ENCODE results near the gene TMEM108. TPM values are rescaled to one million over a fixed set of nuclear protein-coding genes. Genes with fewer than 3 reads are reported as not detected.

Gene TMEM108
- total and polyA plus RNA-seq, 9 donors = under 0.01 to 4.2 (median 0.46) TPM; not detected in 2

GRCh38 chr3:133211449-133211848, 173.3 kb downstream of the TMEM108 start:
- Histone ChIP-seq H3K4me1 (ENCODE audit: insufficient read depth) (no peaks in the 10 kb centered on the region), H3K4me3 (no peak overlapping the region), H3K27ac (no peak overlapping the region), H3K36me3 (no peaks in the 10 kb centered on the region), H3K9me3 (no peaks in the 10 kb centered on the region), H3K27me3 (no peaks in the 10 kb centered on the region)
- no peak for DNase-seq
- WGBS, 3 donors = 47 to 52% (median 50%) methylated on average over 2 of the region's 2 CpGs
- no peak for TF ChIP-seq CTCF (IDR thresholded peaks at IDR 0.05)
- TF ChIP-seq POLR2A (IDR thresholded peaks at IDR 0.05) = no peak
- TF ChIP-seq EP300 (IDR thresholded peaks at IDR 0.05) = no peak
- intact Hi-C loops (cut with DNase I) = no loop called here

GRCh38 chr3:133211856-133212255, 173.7 kb downstream of the TMEM108 start:
- Histone ChIP-seq H3K4me3 (no peak overlapping the region), H3K27ac (no peak overlapping the region), H3K9me3 (no peaks in the 10 kb centered on the region), H3K4me1 (ENCODE audit: insufficient read depth) (no peaks in the 10 kb centered on the region), H3K27me3 (no peaks in the 10 kb centered on the region), H3K36me3 (no peaks in the 10 kb centered on the region)
- no peak for DNase-seq
- TF ChIP-seq CTCF (IDR thresholded peaks at IDR 0.05) (no peak), POLR2A (IDR thresholded peaks at IDR 0.05) (no peak), EP300 (IDR thresholded peaks at IDR 0.05) (no peak)
- intact Hi-C loops (cut with DNase I) = no loop called here

GRCh38 chr3:133213937-133214336, 175.7 kb downstream of the TMEM108 start:
- intact Hi-C loops (cut with DNase I) = no loop called here
- WGBS, 3 donors = 88 to 91% (median 90%) methylated on average over 2 of the region's 2 CpGs
- no peak for DNase-seq
- TF ChIP-seq POLR2A (IDR thresholded peaks at IDR 0.05) (no peak), CTCF (IDR thresholded peaks at IDR 0.05) (no peak), EP300 (IDR thresholded peaks at IDR 0.05) (no peak)
- Histone ChIP-seq H3K4me1 (ENCODE audit: insufficient read depth) (no peaks in the 10 kb centered on the region), H3K36me3 (no peaks in the 10 kb centered on the region), H3K9me3 (no peaks in the 10 kb centered on the region), H3K4me3 (no peak overlapping the region), H3K27me3 (no peaks in the 10 kb centered on the region), H3K27ac (no peak overlapping the region)

- Histone ChIP-seq H3K4me3 (no peak overlapping the region), H3K27me3 (no peaks in the 10 kb centered on the region), H3K36me3 (no peaks in the 10 kb centered on the region), H3K4me1 (ENCODE audit: insufficient read depth) (no peaks in the 10 kb centered on the region), H3K9me3 (no peaks in the 10 kb centered on the region), H3K27ac (no peak overlapping the region)
- intact Hi-C loops (cut with DNase I) = no loop called here
- TF ChIP-seq CTCF (IDR thresholded peaks at IDR 0.05) (no peak), EP300 (IDR thresholded peaks at IDR 0.05) (no peak), POLR2A (IDR thresholded peaks at IDR 0.05) (no peak)
- 54 to 74% (median 65%) methylated on average over 3 of the region's 3 CpGs for WGBS, 3 donors
- no peak for DNase-seq
Observed at GRCh38 chr3:133227813-133228212, 189.6 kb downstream of the TMEM108 start.

- DNase-seq = no peak
- no peaks in the 10 kb centered on the region for H3K4me1 ChIP-seq (ENCODE audit: insufficient read depth)
- no peak overlapping the region for H3K27ac ChIP-seq
- H3K27me3 ChIP-seq = no peaks in the 10 kb centered on the region
- H3K9me3 ChIP-seq = no peaks in the 10 kb centered on the region
- H3K36me3 ChIP-seq = no peaks in the 10 kb centered on the region
- no peak overlapping the region for H3K4me3 ChIP-seq
- 40 to 54% (median 53%) methylated on average over 4 of the region's 4 CpGs for WGBS, 3 donors
- TF ChIP-seq EP300 (IDR thresholded peaks at IDR 0.05) (no peak), CTCF (IDR thresholded peaks at IDR 0.05) (no peak), POLR2A (IDR thresholded peaks at IDR 0.05) (no peak)
- intact Hi-C loops (cut with DNase I) = no loop called here
Observed at GRCh38 chr3:133230195-133230594, 192.0 kb downstream of the TMEM108 start.
